ENCODE measurements around the gene ZBTB20. TPM values are rescaled to one million over a fixed set of nuclear protein-coding genes. Genes with fewer than 3 reads are reported as not detected.

ZBTB20 gene
- total RNA-seq, 1 donor from 2014 or later = 8.8 TPM

GRCh38 chr3:114545193-114545592, 601.9 kb downstream of the ZBTB20 start:
- DNase-seq (ENCODE audit: low read depth, low spot score) = no peak

GRCh38 chr3:114542359-114542758, 604.7 kb downstream of the ZBTB20 start:
- DNase-seq (ENCODE audit: low read depth, low spot score) = no peak

DNA sequence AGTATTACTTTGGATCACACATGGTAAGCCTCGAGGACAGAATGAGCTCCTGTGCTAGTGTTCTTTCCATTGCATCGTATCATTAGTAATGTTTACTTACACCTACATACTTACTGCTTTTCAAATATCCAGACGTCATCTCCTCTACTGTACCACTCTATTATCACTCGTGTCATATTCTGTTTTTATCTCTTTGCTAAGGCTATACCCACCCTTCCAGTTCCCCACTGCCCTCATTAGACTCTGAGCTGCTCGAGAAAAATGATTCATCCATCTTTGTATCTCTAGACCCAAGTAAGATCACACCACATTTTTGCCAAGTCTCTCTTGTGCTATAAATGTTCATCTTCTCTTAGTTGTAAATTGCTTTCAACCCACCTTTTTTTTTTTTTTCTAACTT, 607.6 kb downstream of the ZBTB20 start:
- DNase-seq (ENCODE audit: low read depth, low spot score) = no peak

DNA sequence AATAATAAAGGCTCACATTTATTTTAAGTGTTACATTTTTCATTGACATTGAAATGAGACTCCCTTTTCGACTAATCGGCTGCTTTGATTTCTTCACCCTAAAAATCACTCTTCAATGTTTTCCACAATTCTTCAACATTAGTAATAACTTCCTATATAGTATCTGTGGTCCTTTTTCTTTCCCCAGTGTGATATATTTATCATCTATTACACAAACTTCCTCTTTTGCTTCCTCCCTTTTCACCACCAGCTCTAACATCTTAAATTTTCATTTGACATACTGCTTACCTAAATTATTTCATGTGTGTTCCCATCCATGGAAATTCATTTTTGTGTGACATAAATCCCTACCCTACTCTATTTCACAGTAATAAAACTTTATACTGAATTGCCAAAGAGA, 608.9 kb downstream of the ZBTB20 start:
- no peak for DNase-seq (ENCODE audit: low read depth, low spot score)

DNA sequence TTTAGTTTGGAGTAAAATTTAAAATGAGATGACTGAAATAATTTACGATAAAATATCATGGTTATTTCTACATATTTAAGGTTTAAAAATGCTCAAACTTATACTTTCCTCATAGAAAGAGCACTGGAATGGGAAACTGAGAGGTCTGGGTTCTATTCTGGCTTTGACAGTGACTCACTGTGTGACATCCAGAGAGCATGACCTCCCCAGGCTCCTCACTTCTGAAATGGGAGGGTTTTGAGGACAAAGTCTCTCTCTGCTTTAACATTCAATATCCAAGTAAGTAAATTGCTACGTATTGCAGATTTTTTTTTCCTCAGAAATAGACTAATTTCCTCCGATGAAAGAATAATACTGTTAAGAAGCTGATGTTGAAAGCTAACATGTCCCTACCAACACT, 618.6 kb downstream of the ZBTB20 start:
- DNase-seq (ENCODE audit: low read depth, low spot score) = no peak

GRCh38 chr3:114527036-114527644, 619.9 kb downstream of the ZBTB20 start:
- DNase-seq (ENCODE audit: low read depth, low spot score) = no peak

DNA sequence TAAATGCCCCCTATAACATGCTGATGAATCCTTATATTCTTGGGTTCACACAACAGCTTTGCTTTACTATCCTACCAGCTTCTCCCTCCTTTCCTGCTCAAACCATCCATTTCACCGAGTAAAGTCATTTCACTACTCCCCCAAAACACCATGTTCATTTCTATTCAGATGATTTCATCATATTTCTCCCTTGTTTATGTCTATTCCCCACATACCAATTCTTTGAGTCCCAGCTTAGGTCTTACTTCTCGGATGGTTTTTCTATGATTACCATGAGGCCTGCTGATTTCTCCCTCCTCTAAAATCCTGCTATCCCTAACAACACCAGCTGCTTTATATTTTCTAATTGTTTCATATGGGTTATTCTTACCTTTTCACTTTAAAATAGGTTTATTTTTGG, 621.8 kb downstream of the ZBTB20 start:
- no peak for DNase-seq (ENCODE audit: low read depth, low spot score)

DNA sequence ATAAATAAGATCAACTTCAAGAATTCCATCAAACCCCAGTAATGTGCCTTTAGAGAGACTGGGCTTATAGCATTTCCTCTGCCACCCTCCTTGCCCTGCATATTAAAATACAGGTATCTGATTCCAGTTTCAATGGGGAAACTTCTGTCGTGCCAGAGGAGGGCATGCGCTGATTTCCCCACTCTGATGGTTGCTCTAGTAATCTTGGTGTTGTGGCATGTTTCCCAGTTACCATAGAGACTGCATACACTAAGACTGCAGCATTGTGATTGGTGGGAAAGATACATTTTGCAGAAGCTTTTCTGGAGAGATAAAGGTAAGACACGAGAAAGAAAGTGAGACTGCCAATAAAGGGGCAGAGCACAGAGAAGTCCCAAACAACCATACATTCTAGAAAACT, 627.7 kb downstream of the ZBTB20 start:
- DNase-seq (ENCODE audit: low read depth, low spot score) = no peak

GRCh38 chr3:114518206-114518808, 628.8 kb downstream of the ZBTB20 start:
- DNase-seq (ENCODE audit: low read depth, low spot score) = no peak

DNA sequence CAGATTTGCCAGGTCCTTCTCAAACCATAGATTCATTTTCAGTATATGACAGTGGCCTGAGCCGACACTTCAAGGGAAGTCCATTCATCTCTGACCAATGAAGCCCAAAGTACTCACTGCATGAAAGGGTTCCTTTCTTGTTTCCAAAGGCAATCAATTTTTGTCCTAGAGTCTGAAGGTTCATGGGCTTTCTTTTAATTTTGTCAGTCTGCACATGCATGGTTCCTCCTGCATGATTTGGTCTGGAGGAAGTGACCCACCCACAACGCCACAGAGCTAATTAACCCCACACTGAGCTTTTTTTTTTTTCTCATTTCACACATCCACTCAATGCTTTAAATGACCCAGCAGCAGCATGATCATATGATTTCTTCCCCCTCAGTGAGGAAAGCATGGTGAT, 636.9 kb downstream of the ZBTB20 start:
- DNase-seq (ENCODE audit: low read depth, low spot score) = no peak

GRCh38 chr3:114509756-114510155, 637.3 kb downstream of the ZBTB20 start:
- DNase-seq (ENCODE audit: low read depth, low spot score) = no peak

DNA sequence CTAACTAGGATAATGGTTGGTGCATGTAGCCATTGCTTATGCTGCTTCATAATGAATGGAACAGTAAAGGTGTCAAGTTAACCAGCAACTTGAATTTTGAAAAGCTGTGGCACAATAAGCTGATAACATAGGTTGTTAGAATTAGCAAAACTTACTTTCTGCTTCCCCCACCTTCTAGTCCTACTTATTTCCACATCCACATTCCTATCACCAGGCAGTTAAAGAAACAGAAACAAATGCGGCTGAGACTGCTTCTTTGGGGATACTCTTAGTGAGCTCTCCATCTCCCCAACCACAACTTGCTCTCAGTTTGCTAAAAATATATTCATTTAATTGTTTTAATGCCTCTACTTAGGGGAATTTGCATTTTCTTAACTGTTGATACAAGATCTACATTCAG, 638.1 kb downstream of the ZBTB20 start:
- no peak for DNase-seq (ENCODE audit: low read depth, low spot score)

- no peak for DNase-seq (ENCODE audit: low read depth, low spot score)
These were observed 638.9 kb downstream of the ZBTB20 start for GRCh38 chr3:114508208-114508607.

DNA sequence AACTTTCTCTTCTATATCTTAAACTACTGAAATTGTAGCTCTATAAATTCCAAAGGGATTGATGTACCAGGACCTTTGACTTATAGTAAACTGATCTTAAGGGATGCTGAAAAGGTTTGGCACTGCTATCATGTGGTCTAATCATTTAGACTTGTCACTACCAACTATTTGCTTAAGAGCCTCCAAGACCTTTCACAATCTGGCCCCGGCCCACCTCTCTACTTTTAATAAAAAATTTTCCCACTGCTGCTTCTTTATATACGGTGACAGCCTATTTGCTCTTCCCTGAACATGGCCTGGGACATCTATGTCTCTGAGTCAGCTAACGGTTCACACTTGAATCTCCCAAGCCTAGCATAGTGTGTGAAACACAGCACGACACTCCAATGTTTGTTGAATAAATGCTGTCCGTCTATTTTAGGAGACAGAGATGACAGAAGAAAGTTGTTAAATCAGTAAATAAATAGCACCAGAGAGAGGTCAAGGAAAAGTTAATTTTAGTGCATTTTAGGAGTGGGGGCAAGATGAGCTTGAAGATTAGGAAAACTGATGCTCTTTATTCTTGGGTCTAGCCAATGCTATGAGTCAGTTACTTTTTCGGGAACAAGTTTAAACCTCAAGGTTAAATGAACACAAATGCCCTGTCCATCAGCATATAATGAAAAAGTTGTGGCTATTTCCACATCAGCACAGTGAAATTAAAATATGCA, 640.3 kb downstream of the ZBTB20 start:
- no peak for DNase-seq (ENCODE audit: low read depth, low spot score)

GRCh38 chr3:114504941-114505628, 642.0 kb downstream of the ZBTB20 start:
- DNase-seq (ENCODE audit: low read depth, low spot score) = no peak

GRCh38 chr3:114502204-114502603, 644.9 kb downstream of the ZBTB20 start:
- no peak for DNase-seq (ENCODE audit: low read depth, low spot score)

GRCh38 chr3:114499976-114500375, 647.1 kb downstream of the ZBTB20 start:
- DNase-seq (ENCODE audit: low read depth, low spot score) = no peak

DNA sequence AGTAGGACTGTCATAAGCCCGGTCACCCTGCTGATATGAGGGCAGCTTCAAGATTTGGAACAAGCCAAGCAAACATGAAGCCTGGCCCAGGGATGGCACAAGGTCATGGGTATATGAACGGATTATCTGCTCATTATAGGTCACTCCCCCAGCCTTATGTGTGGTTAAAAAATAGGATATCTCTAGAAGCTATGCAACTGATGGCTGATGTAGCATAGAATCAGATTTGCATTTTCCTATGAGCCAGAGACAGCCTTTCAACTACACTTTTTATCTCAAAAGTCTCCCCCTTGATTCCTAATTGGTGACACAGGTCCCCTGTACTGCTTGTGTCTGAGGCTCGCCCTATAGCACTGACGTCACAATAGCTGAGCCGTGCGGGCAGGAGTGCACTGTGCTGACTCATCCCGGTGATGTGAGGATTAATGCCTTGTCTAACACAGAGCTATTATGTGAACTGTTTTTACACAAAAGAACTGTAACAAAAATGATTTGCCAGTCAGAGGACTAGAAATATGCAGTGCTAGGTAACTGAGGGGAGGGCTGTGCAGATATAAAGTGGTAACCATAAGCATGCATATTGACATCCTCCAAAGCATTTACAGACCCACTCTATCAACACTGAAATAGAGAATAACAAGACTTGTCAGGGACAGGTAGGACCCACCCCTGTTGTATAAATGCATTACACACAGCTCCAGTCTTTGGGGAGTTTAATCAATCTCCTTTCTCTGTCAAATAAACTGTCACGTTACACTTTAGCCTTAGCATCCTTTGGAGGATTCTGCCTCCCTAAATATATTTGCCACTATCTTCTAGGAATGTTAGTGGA, 648.3 kb downstream of the ZBTB20 start:
- DNase-seq (ENCODE audit: low read depth, low spot score) = no peak

DNA sequence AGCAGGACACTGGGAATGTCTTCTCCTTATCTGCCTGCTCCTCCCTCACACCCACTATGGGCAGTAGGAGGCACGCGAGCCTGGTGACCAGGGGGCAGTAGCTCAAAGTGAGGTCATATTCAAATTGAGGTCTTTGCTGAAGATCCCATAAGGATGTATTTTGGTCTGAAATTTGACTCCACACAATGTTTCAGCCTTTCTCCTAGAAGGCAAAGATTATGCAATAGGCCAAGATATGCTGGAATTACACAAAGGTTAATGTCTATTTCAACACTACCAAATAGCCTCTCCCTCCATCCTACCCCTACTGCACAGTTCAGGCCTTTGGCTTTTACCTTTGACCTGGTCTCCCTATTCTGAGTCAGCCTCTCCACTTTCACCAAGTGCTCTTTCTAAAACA, 650.2 kb downstream of the ZBTB20 start:
- DNase-seq (ENCODE audit: low read depth, low spot score) = no peak

DNA sequence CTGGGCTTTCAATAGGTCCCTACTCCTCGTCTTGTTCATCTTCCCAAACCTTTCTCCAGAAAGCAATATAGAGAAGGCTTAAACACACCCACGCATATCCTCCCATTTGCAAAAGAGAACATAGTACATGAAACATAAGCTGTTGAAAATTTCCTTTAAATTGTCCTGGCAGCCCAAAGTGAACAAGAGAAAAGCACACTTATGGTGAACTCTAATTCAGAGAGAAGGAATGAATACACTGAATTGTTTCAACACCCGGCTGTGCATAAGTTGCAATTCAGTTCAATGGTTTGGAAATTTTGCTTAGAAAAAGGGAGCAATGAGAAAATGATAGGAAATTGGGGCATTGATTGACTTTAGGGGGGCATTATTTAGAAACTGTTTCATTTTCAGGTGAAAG, 650.6 kb downstream of the ZBTB20 start:
- DNase-seq (ENCODE audit: low read depth, low spot score) = no peak

- DNase-seq (ENCODE audit: low read depth, low spot score) = no peak
These were observed 651.1 kb downstream of the ZBTB20 start for GRCh38 chr3:114496021-114496434.
